H1 (cell line): ENCODE data around the gene ZNF584. TPM values are rescaled to one million over a fixed set of nuclear protein-coding genes. Genes with fewer than 3 reads are reported as not detected.

Source experiments
- CBX5 ChIP-seq: fragments of 300-800, 300-1000 bp; sonication (generic); IDR thresholded peaks from 2 replicates; pipeline ENCODE4 v1.7.1; 2016; ENCODE audit warnings: antibody characterized with exemption, low read length, low read depth
- CBX8 ChIP-seq: fragments of 300-800, 300-1000 bp; sonication (generic); IDR thresholded peaks from 2 replicates; pipeline ENCODE4 v1.7.1; 2016; ENCODE audit warnings: low read depth, low read length, borderline replicate concordance
- CHD2 ChIP-seq: IDR thresholded peaks from 2 replicates; pipeline ENCODE4 v1.6.1; 2012; ENCODE audit warnings: low read length, improper control_type of control experiment
- CTBP2 ChIP-seq: IDR thresholded peaks from 2 replicates; pipeline ENCODE4 v1.7.0; 2011; ENCODE audit warnings: borderline replicate concordance, mild to moderate bottlenecking, moderate library complexity, mixed read lengths, low read length; ENCODE audit not compliant: insufficient read depth, insufficient read length
- EZH2 ChIP-seq: fragments of 200-600 bp; sonication (generic); IDR thresholded peaks from 2 replicates; pipeline ENCODE4 v1.7.1; 2012; ENCODE audit warnings: low read depth, mild to moderate bottlenecking, moderate library complexity, low read length, inconsistent platforms; ENCODE audit not compliant: severe bottlenecking
- JUN ChIP-seq: IDR thresholded peaks from 2 replicates; pipeline ENCODE4 v1.6.1; 2011; ENCODE audit warnings: low read depth, mild to moderate bottlenecking, improper control_type of control experiment, low read length
- MAX ChIP-seq: IDR thresholded peaks from 2 replicates; pipeline ENCODE4 v1.6.1; 2012; ENCODE audit warnings: inconsistent platforms
- PHF8 ChIP-seq: fragments of 200-600 bp; sonication (generic); conservative IDR thresholded peaks from 2 replicates; pipeline ENCODE4 v1.7.1; 2012; ENCODE audit warnings: low read depth, mild to moderate bottlenecking, inconsistent platforms, low read length, moderate library complexity
- POU5F1 ChIP-seq: IDR thresholded peaks from 2 replicates; pipeline ENCODE4 v1.6.1; 2011; ENCODE audit warnings: low read depth, mild to moderate bottlenecking, low read length, moderate library complexity
- RAD21 ChIP-seq, 2 experiments: IDR thresholded peaks in 1 of 2; conservative IDR thresholded peaks in 1 of 2; 2 replicates each; pipeline ENCODE4 v1.6.1; 2011; ENCODE audit warnings: low read depth in 2 of 2, low read length in 2 of 2, improper control_type of control experiment in 1 of 2, inconsistent platforms in 1 of 2, mild to moderate bottlenecking in 1 of 2, moderate library complexity in 1 of 2
- SAP30 ChIP-seq: fragments of 300-600 bp; sonication (generic); IDR thresholded peaks from 2 replicates; pipeline ENCODE4 v1.7.1; 2012; ENCODE audit warnings: low read length, moderate library complexity, mild to moderate bottlenecking, inconsistent platforms; ENCODE audit not compliant: insufficient read depth, insufficient replicate concordance
- SIN3A ChIP-seq, 2 experiments: IDR thresholded peaks in 1 of 2; conservative IDR thresholded peaks in 1 of 2; 2 replicates each; pipeline ENCODE4 v1.6.1; 2011 to 2012; ENCODE audit warnings: low read length in 2 of 2, improper control_type of control experiment in 1 of 2, low read depth in 1 of 2, mild to moderate bottlenecking in 1 of 2
- SP1 ChIP-seq: IDR thresholded peaks from 2 replicates; pipeline ENCODE4 v1.6.1; 2011; ENCODE audit warnings: low read depth, low read length
- SP2 ChIP-seq: IDR thresholded peaks from 2 replicates; pipeline ENCODE4 v1.6.1; 2012; ENCODE audit warnings: mild to moderate bottlenecking, low read length, inconsistent platforms
- SUZ12 ChIP-seq: fragments of 200-600 bp; sonication (generic); IDR thresholded peaks from 2 replicates; pipeline ENCODE4 v1.6.1; 2012; ENCODE audit warnings: mild to moderate bottlenecking, inconsistent platforms, low read length, moderate library complexity, mixed read lengths
- TAF7 ChIP-seq: optimal IDR thresholded peaks from 2 replicates; pipeline ENCODE3; 2011; ENCODE audit warnings: low read depth, mild to moderate bottlenecking, inconsistent platforms, low read length, moderate library complexity, borderline replicate concordance
- TBP ChIP-seq: IDR thresholded peaks from 2 replicates; pipeline ENCODE4 v1.6.1; 2011; ENCODE audit warnings: low read depth, low read length, improper control_type of control experiment
- TEAD4 ChIP-seq: IDR thresholded peaks from 2 replicates; pipeline ENCODE4 v1.6.1; 2012; ENCODE audit warnings: low read depth, low read length, inconsistent platforms, mixed read lengths
- YY1 ChIP-seq: IDR thresholded peaks from 2 replicates; pipeline ENCODE4 v1.6.1; 2011; ENCODE audit warnings: low read depth, mild to moderate bottlenecking, low read length
- polyA plus RNA-seq, 7 experiments: library from polyadenylated mRNA; depleted of rRNA in 3 of 7; stranded (reverse) in 5 of 7; unstranded in 2 of 7; fragments of >200 nt in 5 of 7; fragments of 200-250 nt in 2 of 7; gene quantifications; 1 replicate in 5 of 7; 2 replicates in 1 of 7; 4 replicates in 1 of 7; pipeline versions ENCODE4 v1.2.1 to v1.2.3, GENCODE V29; 2011 to 2013; ENCODE audit warnings: missing spikeins in 2 of 7, mixed read lengths in 2 of 7
- total RNA-seq: library from RNA; stranded (reverse); fragmentation: NEBNext Ultra II Directional; extraction: Animal tissue kit (Norgen Biotek cat#: 25700); gene quantifications from 2 replicates; pipeline ENCODE4 v1.2.1, GENCODE V29; 2021
- TF ChIP-seq, protein P1 (sequence below), 3 experiments: IDR thresholded peaks; 1 replicate in 2 of 3; 2 replicates in 1 of 3; pipeline versions ENCODE4 v1.5.1 to v1.6.1; 2011; ENCODE audit warnings: low read length in 3 of 3, mild to moderate bottlenecking in 3 of 3, inconsistent platforms in 2 of 3, low read depth in 1 of 3, moderate library complexity in 1 of 3; ENCODE audit not compliant: insufficient read depth in 1 of 3; ENCODE audit errors: control extremely low read depth in 1 of 3

Gene ZNF584
- total and polyA plus RNA-seq, 2 of the 8 experiments (the other 6 are each of a cell fraction or from before 2014, with no cell fraction given): 2.5 to 5.2 TPM

DNA sequence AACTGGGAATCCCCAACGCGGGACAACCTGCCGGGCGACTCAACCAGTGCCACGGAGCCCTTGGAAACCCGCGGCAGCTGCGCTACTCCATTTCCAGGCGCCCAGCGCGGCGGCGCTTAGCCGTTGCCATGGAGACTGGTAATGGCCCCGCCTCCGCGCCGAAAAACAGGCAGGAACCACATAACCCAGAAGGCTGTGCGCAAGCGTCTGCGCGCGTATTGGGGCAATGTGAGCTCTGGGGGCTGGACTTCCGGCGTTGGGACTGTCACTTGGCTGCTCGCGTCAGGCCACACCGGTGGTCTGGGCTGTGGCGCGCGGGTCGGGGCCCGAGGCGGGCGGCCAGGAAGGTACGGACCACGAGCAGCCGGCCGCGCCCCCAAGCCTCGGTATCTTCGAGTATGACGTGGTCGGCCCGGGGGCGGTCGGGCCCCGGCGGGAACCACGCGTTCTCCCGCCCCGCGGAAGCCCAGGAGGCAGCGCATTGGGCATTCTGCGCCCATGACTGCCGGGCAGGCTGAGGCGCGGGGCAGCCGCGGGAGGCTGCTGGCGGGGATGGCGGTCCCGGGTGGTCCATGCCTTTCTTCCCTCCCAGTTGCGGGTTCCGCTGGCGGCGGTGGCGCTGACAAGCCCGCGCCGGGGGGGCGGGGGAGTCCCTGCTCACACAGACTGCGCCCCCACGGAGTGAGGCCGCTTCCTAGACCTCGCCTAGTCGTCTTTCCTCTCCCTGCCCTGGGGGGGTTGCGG, 43.1 kb downstream of the ZNF584 start, which contains the start of gene ZNF324B (continued):
- TF ChIP-seq POU5F1 (no peak), EZH2 (no peak), MAX (peak; percentile 41; the same call in 1 of the 2 replicates), CBX8 (no peak), SUZ12 (no peak), TEAD4 (peak; percentile 41; the same call in 1 of the 2 replicates), SP1 (peak; percentile 81), SAP30 (peak; percentile 31), SP2 (peak; percentile 36; the same call in 1 of the 2 replicates), YY1 (peak; percentile 75), CTBP2 (no peak), CHD2 (peak; percentile 63; the same call in 1 of the 2 replicates), TBP (peak; percentile 13; the same call in 1 of the 2 replicates), RAD21 (IDR thresholded peaks at IDR 0.05 in 1 of 2, conservative IDR thresholded peaks at IDR 0.05 in 1 of 2; ENCODE audit: low read depth in 2 of 2, low read length in 2 of 2) (0 out of 4 replicates have a peak, but pooled peaks of 1 of the 2 experiments have one; percentile 0), SIN3A (conservative IDR thresholded peaks at IDR 0.05 in 1 of 2, IDR thresholded peaks at IDR 0.05 in 1 of 2; ENCODE audit: low read depth in 1 of 2, low read length in 2 of 2) (peak; percentile 86 to 96; a peak in 3 of 4 replicates), PHF8 (peak; percentile 49), CBX5 (no peak), JUN (no peak), TAF7 (no peak)
- TF ChIP-seq, protein P1, sequence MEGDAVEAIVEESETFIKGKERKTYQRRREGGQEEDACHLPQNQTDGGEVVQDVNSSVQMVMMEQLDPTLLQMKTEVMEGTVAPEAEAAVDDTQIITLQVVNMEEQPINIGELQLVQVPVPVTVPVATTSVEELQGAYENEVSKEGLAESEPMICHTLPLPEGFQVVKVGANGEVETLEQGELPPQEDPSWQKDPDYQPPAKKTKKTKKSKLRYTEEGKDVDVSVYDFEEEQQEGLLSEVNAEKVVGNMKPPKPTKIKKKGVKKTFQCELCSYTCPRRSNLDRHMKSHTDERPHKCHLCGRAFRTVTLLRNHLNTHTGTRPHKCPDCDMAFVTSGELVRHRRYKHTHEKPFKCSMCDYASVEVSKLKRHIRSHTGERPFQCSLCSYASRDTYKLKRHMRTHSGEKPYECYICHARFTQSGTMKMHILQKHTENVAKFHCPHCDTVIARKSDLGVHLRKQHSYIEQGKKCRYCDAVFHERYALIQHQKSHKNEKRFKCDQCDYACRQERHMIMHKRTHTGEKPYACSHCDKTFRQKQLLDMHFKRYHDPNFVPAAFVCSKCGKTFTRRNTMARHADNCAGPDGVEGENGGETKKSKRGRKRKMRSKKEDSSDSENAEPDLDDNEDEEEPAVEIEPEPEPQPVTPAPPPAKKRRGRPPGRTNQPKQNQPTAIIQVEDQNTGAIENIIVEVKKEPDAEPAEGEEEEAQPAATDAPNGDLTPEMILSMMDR (IDR thresholded peaks at IDR 0.05; ENCODE audit: control extremely low read depth in 1 of 3, insufficient read depth in 1 of 3, low read depth in 1 of 3, low read length in 3 of 3): peak in 1 of 3 experiments; percentile 16; a peak in 1 of 4 replicates
